Uterus (tissue), 4 donors: Measurements from ENCODE around the gene DLX4. TPM values are rescaled to one million over a fixed set of nuclear protein-coding genes. Genes with fewer than 3 reads are reported as not detected.

ENCODE experiments used
- DNase-seq, 2 donors: peaks; one replicate each; pipeline ENCODE4 v3.0.0-alpha.2; 2019 to 2020
- H3K27ac ChIP-seq, 2 donors: fragments of 200-600 bp; sonication (generic); 1 replicate in 1 of 2; 2 replicates in 1 of 2; pipeline ENCODE4 v1.5.1; 2016 to 2018
- H3K27me3 ChIP-seq, 2 donors: fragments of 200-600 bp; sonication (generic); one replicate each; pipeline ENCODE4 v1.5.1; 2018 to 2019; ENCODE audit warnings: control low read depth in 1 of 2
- H3K36me3 ChIP-seq, 2 donors: fragments of 200-600 bp; sonication (generic); one replicate each; pipeline ENCODE4 v1.5.1; 2019; ENCODE audit warnings: control low read depth in 1 of 2
- H3K4me1 ChIP-seq, 2 donors: fragments of 200-600 bp; sonication (generic); one replicate each; pipeline ENCODE4 v1.5.1; 2018 to 2019; ENCODE audit warnings: control low read depth in 1 of 2
- H3K4me3 ChIP-seq, 2 donors: fragments of 200-600 bp; sonication (generic); 1 replicate in 1 of 2; 2 replicates in 1 of 2; pipeline ENCODE4 v1.5.1; 2018 to 2019; ENCODE audit warnings: mild to moderate bottlenecking in 1 of 2
- H3K9me3 ChIP-seq, 2 donors: fragments of 200-600 bp; sonication (generic); one replicate each; pipeline ENCODE4 v1.5.1; 2019; ENCODE audit warnings: control low read depth in 1 of 2
- POLR2A ChIP-seq, 2 donors: fragments of 450-650 bp; IDR thresholded peaks; one replicate each; pipeline ENCODE4 v1.6.1; 2016; ENCODE audit warnings: antibody characterized with exemption in 2 of 2, mild to moderate bottlenecking in 1 of 2, moderate library complexity in 1 of 2
- intact Hi-C: fragments of 100-400 bp; cut with DNase I; formaldehyde crosslinking; loops from one replicate; pipeline ENCODE4 v1.15.1; 2023; ENCODE audit warnings: low total_unique reads
- total RNA-seq, 4 donors: library from RNA; depleted of rRNA in 3 of 4; stranded (reverse); fragments of >200 nt in 3 of 4; gene quantifications; one replicate each; pipeline versions ENCODE4 v1.1.0 to v1.2.4, GENCODE V29; 2014 to 2023
- TF ChIP-seq, protein P1 (sequence below), 4 experiments: fragments of 200-600 bp in 2 of 4; fragments of 450-650 bp in 2 of 4; sonication (generic) in 2 of 4; IDR thresholded peaks; one replicate each; pipeline ENCODE4 v1.5.1; 2016 to 2019; ENCODE audit warnings: antibody characterized with exemption in 4 of 4, mild to moderate bottlenecking in 2 of 4, moderate library complexity in 1 of 4
- donor health status: DM: yes; HTN: yes; CAD: no.

DLX4 gene
- total RNA-seq, 4 donors from 2014 or later = not detected

DNA sequence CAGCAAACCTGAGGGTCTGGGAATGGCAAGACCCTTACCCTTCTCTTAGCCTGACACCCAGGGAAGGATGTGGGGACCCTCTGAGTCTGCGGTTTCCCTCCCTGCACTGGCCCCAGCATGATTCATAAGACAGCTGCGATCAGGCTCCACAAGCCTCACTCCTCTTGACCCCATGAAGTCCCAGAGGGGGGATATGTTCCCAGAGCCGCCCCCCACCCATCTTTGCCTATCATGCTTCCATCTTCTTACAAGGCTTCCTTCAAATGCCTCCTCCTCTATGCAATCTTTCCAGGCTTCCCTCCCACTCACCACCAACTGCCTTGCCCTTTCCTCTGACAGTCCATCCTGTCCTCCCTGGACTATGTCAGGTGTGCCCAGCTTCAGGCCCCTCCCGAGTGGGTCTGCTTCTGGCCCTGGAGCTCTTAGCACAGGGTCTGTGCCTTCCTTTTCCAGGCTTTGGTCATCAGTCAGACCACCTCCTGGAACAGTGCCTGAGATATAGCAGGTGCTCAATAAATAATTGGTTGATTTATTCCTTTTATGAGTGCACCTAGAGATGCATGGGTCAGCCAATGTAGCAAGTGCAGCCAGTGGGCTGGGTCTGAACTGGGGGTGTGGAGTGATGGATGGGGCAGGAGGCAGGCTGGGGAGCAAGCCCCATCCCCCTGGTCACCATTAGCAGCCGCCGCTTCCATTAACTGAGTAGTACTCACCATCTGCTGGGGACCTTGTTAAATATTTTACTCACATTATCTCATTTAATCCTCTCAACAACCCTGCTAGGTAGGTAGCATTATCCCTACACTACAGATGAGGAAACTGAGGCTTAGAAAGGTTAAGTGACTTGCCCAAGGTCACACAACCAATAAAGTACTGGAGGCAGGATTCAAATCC lies 17.7 kb downstream of the DLX4 start:
- no peak for DNase-seq
- no peaks in the 10 kb centered on the region for H3K9me3 ChIP-seq
- H3K27me3 ChIP-seq = peaks cover 0 to 8% of the 10 kb centered on the region in 2 donors
- H3K4me1 ChIP-seq = no peaks in the 10 kb centered on the region
- no peaks in the 10 kb centered on the region for H3K36me3 ChIP-seq
- TF ChIP-seq, protein P1, sequence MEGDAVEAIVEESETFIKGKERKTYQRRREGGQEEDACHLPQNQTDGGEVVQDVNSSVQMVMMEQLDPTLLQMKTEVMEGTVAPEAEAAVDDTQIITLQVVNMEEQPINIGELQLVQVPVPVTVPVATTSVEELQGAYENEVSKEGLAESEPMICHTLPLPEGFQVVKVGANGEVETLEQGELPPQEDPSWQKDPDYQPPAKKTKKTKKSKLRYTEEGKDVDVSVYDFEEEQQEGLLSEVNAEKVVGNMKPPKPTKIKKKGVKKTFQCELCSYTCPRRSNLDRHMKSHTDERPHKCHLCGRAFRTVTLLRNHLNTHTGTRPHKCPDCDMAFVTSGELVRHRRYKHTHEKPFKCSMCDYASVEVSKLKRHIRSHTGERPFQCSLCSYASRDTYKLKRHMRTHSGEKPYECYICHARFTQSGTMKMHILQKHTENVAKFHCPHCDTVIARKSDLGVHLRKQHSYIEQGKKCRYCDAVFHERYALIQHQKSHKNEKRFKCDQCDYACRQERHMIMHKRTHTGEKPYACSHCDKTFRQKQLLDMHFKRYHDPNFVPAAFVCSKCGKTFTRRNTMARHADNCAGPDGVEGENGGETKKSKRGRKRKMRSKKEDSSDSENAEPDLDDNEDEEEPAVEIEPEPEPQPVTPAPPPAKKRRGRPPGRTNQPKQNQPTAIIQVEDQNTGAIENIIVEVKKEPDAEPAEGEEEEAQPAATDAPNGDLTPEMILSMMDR (IDR thresholded peaks at IDR 0.05) = no peak
- TF ChIP-seq POLR2A (IDR thresholded peaks at IDR 0.05) = no peak
- intact Hi-C loops = no loop called here
- H3K4me3 ChIP-seq = no peak overlapping the region
- no peak overlapping the region for H3K27ac ChIP-seq

DNA sequence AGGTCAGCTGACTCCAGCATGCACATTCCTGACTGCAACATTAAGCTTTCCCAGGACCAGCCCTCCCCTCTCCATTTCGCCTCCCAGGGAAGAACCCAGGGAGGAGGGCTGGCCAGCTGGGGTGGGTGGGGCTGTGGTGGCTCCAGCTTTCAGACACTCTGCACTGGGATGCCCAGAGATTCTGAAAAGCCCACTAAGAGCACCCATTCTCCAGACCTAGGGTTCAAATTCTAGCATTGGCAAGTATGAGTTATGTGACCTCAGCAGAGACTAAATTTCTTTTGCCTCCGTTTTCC lies 18.2 kb downstream of the DLX4 start:
- DNase-seq = no peak
- H3K36me3 ChIP-seq = no peaks in the 10 kb centered on the region

DNA sequence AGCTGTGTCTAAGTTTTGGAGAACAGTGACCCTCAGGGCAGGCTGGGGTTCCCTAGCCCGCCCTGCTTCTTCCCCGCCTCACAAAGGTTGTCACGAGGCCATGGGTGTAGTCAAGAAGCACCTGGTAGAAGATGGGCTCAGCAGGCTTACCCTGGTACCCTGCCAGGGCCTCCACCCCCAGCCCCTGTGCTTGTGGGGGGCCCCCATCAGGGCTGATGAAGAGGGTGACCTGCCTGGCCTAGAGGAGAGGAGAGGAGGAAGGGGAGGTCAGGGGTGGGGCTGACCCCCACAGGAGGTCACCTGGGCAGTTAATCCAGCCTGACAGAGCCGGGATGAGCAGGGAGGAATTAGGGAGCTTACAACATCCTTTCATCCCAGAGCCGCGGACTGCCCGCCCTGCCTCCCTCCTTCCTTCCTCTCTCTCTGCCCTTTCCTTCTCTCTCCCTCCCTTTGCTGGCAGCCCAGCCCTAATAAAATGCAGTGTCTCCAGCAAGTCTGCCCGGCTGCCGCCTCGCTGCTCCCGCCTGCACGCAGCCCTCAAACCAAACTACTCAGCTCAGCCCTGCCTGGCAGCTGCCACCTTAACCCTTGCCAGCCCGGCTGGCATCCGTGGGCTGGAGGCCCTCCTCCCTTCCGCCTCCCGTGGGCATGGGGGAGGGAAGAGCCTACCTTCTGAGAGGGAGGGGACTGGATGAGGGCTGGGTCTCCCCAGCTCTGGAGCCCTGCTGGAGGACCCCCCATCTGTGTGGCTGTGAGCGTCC lies 18.9 kb downstream of the DLX4 start:
- TF ChIP-seq POLR2A (IDR thresholded peaks at IDR 0.05) = no peak
- TF ChIP-seq, protein P1 (IDR thresholded peaks at IDR 0.05) = no peak
- no peaks in the 10 kb centered on the region for H3K4me1 ChIP-seq

More for the DNA sequence above, 18.2 kb downstream of the DLX4 start:
- H3K4me1 ChIP-seq = no peaks in the 10 kb centered on the region
- no peaks in the 10 kb centered on the region for H3K9me3 ChIP-seq
- no peak for TF ChIP-seq POLR2A (IDR thresholded peaks at IDR 0.05)
- TF ChIP-seq, protein P1 (IDR thresholded peaks at IDR 0.05) = no peak
- intact Hi-C loops = no loop called here
- H3K27ac ChIP-seq = no peak overlapping the region
- peaks cover 0 to 12% of the 10 kb centered on the region in 2 donors for H3K27me3 ChIP-seq
- H3K4me3 ChIP-seq = no peak overlapping the region

DNA sequence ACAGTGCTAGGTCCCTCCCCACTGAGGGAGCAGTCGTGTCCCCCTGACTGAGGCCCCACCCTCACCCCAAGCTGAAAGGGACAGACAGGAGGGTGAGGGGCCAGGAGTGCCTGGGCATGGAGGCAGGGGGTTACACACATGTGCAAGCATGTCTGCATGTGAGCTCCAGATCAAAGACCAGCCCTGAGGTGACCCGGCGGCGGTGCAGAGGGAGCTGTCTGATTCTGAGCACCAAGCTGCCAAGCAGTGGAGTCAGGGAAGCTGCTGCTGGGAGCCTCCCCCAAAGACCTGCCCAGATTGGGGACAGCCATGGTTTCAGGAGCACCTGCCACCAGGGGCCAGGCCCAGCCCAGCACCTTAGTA lies 20.5 kb downstream of the DLX4 start:
- peaks cover 12 to 26% of the 10 kb centered on the region in 2 donors for H3K27me3 ChIP-seq
- intact Hi-C loops = no loop called here
- TF ChIP-seq, protein P1 (IDR thresholded peaks at IDR 0.05) = no peak
- TF ChIP-seq POLR2A (IDR thresholded peaks at IDR 0.05) = no peak
- H3K36me3 ChIP-seq = no peaks in the 10 kb centered on the region
- H3K27ac ChIP-seq = no peak overlapping the region
- DNase-seq = no peak
- H3K4me1 ChIP-seq = peaks cover 0 to 10% of the 10 kb centered on the region in 2 donors
- H3K4me3 ChIP-seq = no peak overlapping the region
- no peaks in the 10 kb centered on the region for H3K9me3 ChIP-seq

More for the DNA sequence above, 18.9 kb downstream of the DLX4 start:
- Histone ChIP-seq H3K36me3 (no peaks in the 10 kb centered on the region), H3K27me3 (peaks cover 4 to 18% of the 10 kb centered on the region in 2 donors), H3K9me3 (no peaks in the 10 kb centered on the region), H3K27ac (no peak overlapping the region), H3K4me3 (no peak overlapping the region)
- intact Hi-C loops = no loop called here
- DNase-seq = no peak

DNA sequence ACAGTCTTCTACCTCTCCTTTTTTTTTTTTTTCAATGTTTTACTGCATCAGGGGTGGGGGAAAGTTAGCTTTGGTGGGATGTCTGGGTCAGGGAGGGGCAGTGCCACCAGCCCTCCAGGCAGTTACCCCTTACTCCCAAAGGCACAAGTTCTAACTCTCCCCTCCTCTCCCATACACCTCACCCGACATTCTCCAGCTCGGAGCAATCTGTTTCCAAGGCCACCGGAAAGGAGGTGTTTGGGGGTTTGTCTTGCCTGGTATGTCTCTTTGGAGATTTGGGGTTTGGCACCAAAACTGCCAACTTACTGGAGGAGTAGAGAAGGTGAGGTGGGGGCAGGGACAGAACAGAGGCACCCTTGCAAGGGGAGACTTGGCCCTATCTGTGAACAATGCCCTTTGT lies 21.3 kb downstream of the DLX4 start:
- DNase-seq = no peak
- peaks cover 0 to 15% of the 10 kb centered on the region in 2 donors for H3K4me1 ChIP-seq
- no peak for TF ChIP-seq POLR2A (IDR thresholded peaks at IDR 0.05)
- TF ChIP-seq, protein P1 (IDR thresholded peaks at IDR 0.05) = no peak
- H3K36me3 ChIP-seq = no peaks in the 10 kb centered on the region
- H3K27ac ChIP-seq = no peak overlapping the region
- intact Hi-C loops = no loop called here
- no peak overlapping the region for H3K4me3 ChIP-seq
- no peaks in the 10 kb centered on the region for H3K9me3 ChIP-seq
- peaks cover 14 to 34% of the 10 kb centered on the region in 2 donors for H3K27me3 ChIP-seq
